NT2/D1 (cell line): Measurements from ENCODE around the gene FLG.

Experiments used
- DNase-seq: peaks from one replicate; pipeline ENCODE4 v3.0.0-alpha.2; 2011; ENCODE audit warnings: low read depth, low spot score
- H3K27me3 ChIP-seq: 2 replicates; pipeline ENCODE4 v1.6.0; 2011; ENCODE audit warnings: mild to moderate bottlenecking; ENCODE audit not compliant: insufficient read length, insufficient read depth
- H3K36me3 ChIP-seq: 2 replicates; pipeline ENCODE4 v1.6.1; 2011; ENCODE audit warnings: mild to moderate bottlenecking, low read length, mixed read lengths; ENCODE audit not compliant: insufficient read depth, insufficient read length
- H3K4me1 ChIP-seq: 2 replicates; pipeline ENCODE4 v1.5.1; 2011; ENCODE audit not compliant: insufficient read depth, insufficient read length
- H3K4me3 ChIP-seq: 2 replicates; pipeline ENCODE4 v1.5.1; 2011; ENCODE audit warnings: low read depth; ENCODE audit not compliant: insufficient read length
- H3K9ac ChIP-seq: 2 replicates; pipeline ENCODE4 v1.6.0; 2011; ENCODE audit warnings: low read depth; ENCODE audit not compliant: insufficient read length
- H3K9me3 ChIP-seq: 2 replicates; pipeline ENCODE4 v1.5.1; 2011; ENCODE audit warnings: mild to moderate bottlenecking, low read length; ENCODE audit not compliant: insufficient read depth
- SUZ12 ChIP-seq: IDR thresholded peaks from 2 replicates; pipeline ENCODE4 v1.6.1; 2011; ENCODE audit not compliant: insufficient read length, insufficient read depth; ENCODE audit errors: extremely low read depth
- YY1 ChIP-seq: IDR thresholded peaks from 2 replicates; pipeline ENCODE4 v1.6.1; 2011; ENCODE audit not compliant: insufficient read length, insufficient read depth
- ZNF274 ChIP-seq: IDR thresholded peaks from 2 replicates; pipeline ENCODE4 v1.6.1; 2011; ENCODE audit warnings: mild to moderate bottlenecking, low read depth, low read length

The FLG gene

GRCh38 chr1:152348447-152348846, 23.4 kb upstream of the FLG start:
- Histone ChIP-seq H3K4me3 (no peak overlapping the region), H3K27me3 (no peaks in the 10 kb centered on the region), H3K4me1 (no peaks in the 10 kb centered on the region), H3K36me3 (peaks cover 4% of the 10 kb centered on the region), H3K9me3 (no peaks in the 10 kb centered on the region), H3K9ac (no peak overlapping the region)
- no peak for TF ChIP-seq YY1
- TF ChIP-seq SUZ12, result no peak
- TF ChIP-seq ZNF274, result no peak
- DNase-seq, result no peak

DNA sequence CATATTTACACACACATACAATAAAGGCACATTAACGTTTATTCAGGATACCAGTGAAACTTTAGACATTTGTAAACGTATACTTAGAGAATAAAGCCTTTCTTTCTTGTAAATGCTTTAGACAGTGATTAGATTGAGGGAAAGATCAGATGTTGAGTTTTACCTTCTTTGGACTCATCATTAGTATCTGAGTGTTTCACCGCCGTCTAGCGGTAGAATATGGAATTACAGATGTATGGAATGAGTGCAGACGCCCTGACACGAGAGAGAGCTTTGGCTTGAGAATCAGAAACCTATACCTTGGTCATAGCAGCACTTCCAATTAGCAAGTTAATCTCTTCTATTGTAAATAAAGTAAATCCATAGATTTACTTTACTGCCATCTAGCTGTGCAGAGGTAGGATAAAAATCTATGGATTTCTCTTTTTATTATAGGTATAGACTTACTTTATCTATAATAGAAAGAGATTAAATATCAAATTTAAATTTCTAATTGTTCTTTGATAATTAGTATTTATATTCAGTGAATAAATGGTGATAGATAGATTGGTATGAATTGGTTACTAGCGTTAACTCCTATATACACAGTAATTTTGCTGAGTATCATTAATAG, 22.2 kb upstream of the FLG start:
- Histone ChIP-seq H3K4me3 (no peak overlapping the region), H3K36me3 (peaks cover 4% of the 10 kb centered on the region), H3K9me3 (no peaks in the 10 kb centered on the region), H3K27me3 (no peaks in the 10 kb centered on the region), H3K9ac (no peak overlapping the region), H3K4me1 (no peaks in the 10 kb centered on the region)
- peak; percentile 84 for DNase-seq
- TF ChIP-seq SUZ12 (no peak), ZNF274 (no peak), YY1 (no peak)

DNA sequence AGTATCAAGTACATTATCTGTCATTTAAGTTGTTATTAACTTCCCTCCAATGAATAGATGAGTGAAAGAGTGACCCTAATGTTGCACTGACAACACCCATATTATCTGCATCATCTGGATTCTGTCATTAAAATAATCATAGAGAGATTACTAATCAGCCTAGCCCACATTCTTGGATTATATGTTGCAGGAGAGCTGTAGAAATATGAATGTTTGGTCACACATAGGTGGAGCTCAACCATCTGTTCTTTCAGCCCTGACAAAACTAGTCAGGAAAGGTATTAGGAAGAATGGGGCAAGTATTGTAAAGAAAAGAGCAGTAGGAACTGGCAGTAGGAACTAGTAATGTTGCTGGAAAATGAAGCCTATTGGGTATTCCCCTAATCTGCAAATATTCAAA, 19.4 kb upstream of the FLG start:
- DNase-seq, result no peak
- Histone ChIP-seq H3K9me3 (no peaks in the 10 kb centered on the region), H3K4me1 (no peaks in the 10 kb centered on the region), H3K36me3 (no peaks in the 10 kb centered on the region), H3K4me3 (no peak overlapping the region), H3K27me3 (no peaks in the 10 kb centered on the region), H3K9ac (no peak overlapping the region)
- TF ChIP-seq YY1 (no peak), ZNF274 (no peak), SUZ12 (no peak)

GRCh38 chr1:152343006-152343405, 18.0 kb upstream of the FLG start:
- no peak for DNase-seq
- TF ChIP-seq ZNF274 (no peak), YY1 (no peak), SUZ12 (no peak)
- H3K4me3 ChIP-seq, result no peak overlapping the region
- H3K4me1 ChIP-seq, result no peaks in the 10 kb centered on the region
- no peak overlapping the region for H3K9ac ChIP-seq
- H3K9me3 ChIP-seq, result no peaks in the 10 kb centered on the region
- H3K36me3 ChIP-seq, result no peaks in the 10 kb centered on the region
- H3K27me3 ChIP-seq, result no peaks in the 10 kb centered on the region

- no peak for DNase-seq
- no peak for TF ChIP-seq YY1
- no peak for TF ChIP-seq ZNF274
- no peak for TF ChIP-seq SUZ12
- no peak overlapping the region for H3K4me3 ChIP-seq
- H3K9ac ChIP-seq, result no peak overlapping the region
- no peaks in the 10 kb centered on the region for H3K27me3 ChIP-seq
- H3K36me3 ChIP-seq, result no peaks in the 10 kb centered on the region
- no peaks in the 10 kb centered on the region for H3K4me1 ChIP-seq
- H3K9me3 ChIP-seq, result no peaks in the 10 kb centered on the region
Observed at GRCh38 chr1:152335399-152335798, 10.4 kb upstream of the FLG start.

DNA sequence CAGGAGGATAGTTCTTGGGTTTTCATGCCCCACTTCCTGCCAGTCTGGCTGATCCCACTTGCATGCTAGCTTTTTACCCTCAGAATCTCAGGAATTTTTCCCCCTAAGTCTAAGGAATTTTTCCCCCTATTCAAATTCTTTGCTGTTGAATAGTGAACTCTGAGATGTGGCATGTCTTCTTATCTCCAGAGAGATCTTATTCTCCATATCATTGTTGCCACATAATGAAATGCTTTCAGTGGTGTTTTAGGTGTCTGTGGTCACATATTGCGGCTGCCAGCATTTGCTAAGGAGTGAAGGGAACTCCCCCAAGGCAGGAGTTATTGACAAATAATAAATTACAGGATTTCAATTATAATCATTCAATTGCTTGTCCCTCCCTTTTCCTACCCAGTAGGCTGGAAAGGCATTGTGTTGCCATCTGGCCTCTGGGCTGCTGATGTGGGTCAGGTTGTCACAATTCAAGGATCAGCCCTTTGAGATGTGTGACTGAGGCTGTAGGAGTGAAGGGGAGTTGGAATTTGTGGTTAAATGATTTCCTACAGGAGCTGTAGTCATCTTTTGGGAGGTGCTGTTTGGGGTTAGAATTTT, 3.9 kb upstream of the FLG start:
- no peaks in the 10 kb centered on the region for H3K36me3 ChIP-seq
- DNase-seq, result no peak
- no peaks in the 10 kb centered on the region for H3K9me3 ChIP-seq
- no peak for TF ChIP-seq SUZ12
- TF ChIP-seq ZNF274, result no peak
- TF ChIP-seq YY1, result no peak
- H3K4me3 ChIP-seq, result no peak overlapping the region
- H3K9ac ChIP-seq, result no peak overlapping the region
- H3K27me3 ChIP-seq, result no peaks in the 10 kb centered on the region
- no peaks in the 10 kb centered on the region for H3K4me1 ChIP-seq

- TF ChIP-seq ZNF274 (no peak), YY1 (no peak), SUZ12 (no peak)
- DNase-seq, result no peak
Observed at GRCh38 chr1:152313970-152314369, 11.1 kb downstream of the FLG start.

More at GRCh38 chr1:152313970-152314369, 11.1 kb downstream of the FLG start:
- H3K9me3 ChIP-seq, result no peaks in the 10 kb centered on the region
- H3K4me1 ChIP-seq, result no peaks in the 10 kb centered on the region
- peaks cover 53% of the 10 kb centered on the region for H3K36me3 ChIP-seq
- no peak overlapping the region for H3K4me3 ChIP-seq
- no peak overlapping the region for H3K9ac ChIP-seq
- H3K27me3 ChIP-seq, result no peaks in the 10 kb centered on the region
